Activated CD4-positive, alpha-beta memory T cell treated with anti-CD3 and anti-CD28 coated beads, Interleukin-2, amount 10 ng/mL, durations not matched to agents 7 days and 5 days (primary cell): ENCODE data around the gene ICOSLG. TPM values are rescaled to one million over a fixed set of nuclear protein-coding genes. Genes with fewer than 3 reads are reported as not detected.
"Not testable (repeated sequence)": the region's sequence is repeated elsewhere in the genome, so short reads cannot be mapped to it uniquely, and the experiment has no call there.

ENCODE experiments used
- CTCF ChIA-PET: fragments of 350-600 bp; sonication (Branson Sonifier 250); formaldehyde crosslinking; loops from one replicate; lab custom pipeline; 2021; ENCODE audit warnings: antibody characterized with exemption, inconsistent platforms; lab: Charles Lee
- POLR2A ChIA-PET: fragments of 350-600 bp; sonication (Branson Sonifier 250); formaldehyde crosslinking; loops from one replicate; lab custom pipeline; 2021; ENCODE audit warnings: antibody characterized with exemption; lab: Charles Lee
- DNase-seq: peaks from one replicate; pipeline ENCODE4 v3.0.0-alpha.2; 2020
- H3K27ac Mint-ChIP-seq: one replicate; pipeline ENCODE4 v1.8.0; 2021; ENCODE audit warnings: mild to moderate bottlenecking, mixed read lengths
- H3K27me3 Mint-ChIP-seq: one replicate; pipeline ENCODE4 v1.8.0; 2021; ENCODE audit warnings: mixed read lengths
- H3K36me3 Mint-ChIP-seq: one replicate; pipeline ENCODE4 v1.8.0; 2021; ENCODE audit warnings: low read depth, mixed read lengths
- H3K4me1 Mint-ChIP-seq: one replicate; pipeline ENCODE4 v1.8.0; 2021; ENCODE audit warnings: mixed read lengths
- H3K4me3 Mint-ChIP-seq: one replicate; pipeline ENCODE4 v1.8.0; 2021; ENCODE audit warnings: mild to moderate bottlenecking, mixed read lengths
- H3K9me3 Mint-ChIP-seq: one replicate; pipeline ENCODE4 v1.8.0; 2021; ENCODE audit warnings: mixed read lengths
- total RNA-seq, 2 experiments: library from RNA; stranded (reverse); gene quantifications; one replicate each; pipeline ENCODE4 v1.2.3, GENCODE V29; 2021

The ICOSLG gene
- total RNA-seq, 2 experiments from 2014 or later, result 6.1 to 6.6 TPM

GRCh38 chr21:44199448-44199847, 41.3 kb downstream of the ICOSLG start:
- no peak for DNase-seq
- ChIA-PET POLR2A (no interaction called here), CTCF (no interaction called here)
- H3K27ac Mint-ChIP-seq, result no peak overlapping the region
- H3K36me3 Mint-ChIP-seq, result no peaks in the 10 kb centered on the region
- H3K4me3 Mint-ChIP-seq, result no peak overlapping the region
- peaks cover 8% of the 10 kb centered on the region for H3K4me1 Mint-ChIP-seq
- no peaks in the 10 kb centered on the region for H3K27me3 Mint-ChIP-seq
- no peaks in the 10 kb centered on the region for H3K9me3 Mint-ChIP-seq

- H3K4me3 Mint-ChIP-seq, DNase-seq, H3K9me3 Mint-ChIP-seq, POLR2A ChIA-PET, H3K36me3 Mint-ChIP-seq, H3K4me1 Mint-ChIP-seq, H3K27me3 Mint-ChIP-seq, CTCF ChIA-PET, H3K27ac Mint-ChIP-seq: not testable (repeated sequence)
These were observed 43.6 kb downstream of the ICOSLG start for GRCh38 chr21:44197156-44197516.

- CTCF ChIA-PET, H3K4me1 Mint-ChIP-seq, H3K36me3 Mint-ChIP-seq, H3K27me3 Mint-ChIP-seq, POLR2A ChIA-PET, H3K4me3 Mint-ChIP-seq, H3K9me3 Mint-ChIP-seq: not testable (repeated sequence)
- peak; percentile 93 for DNase-seq
- peak overlapping the region; percentile 72 for H3K27ac Mint-ChIP-seq
These were observed 44.3 kb downstream of the ICOSLG start for GRCh38 chr21:44196212-44197155.

- H3K4me3 Mint-ChIP-seq, H3K9me3 Mint-ChIP-seq, H3K27me3 Mint-ChIP-seq, DNase-seq, CTCF ChIA-PET, POLR2A ChIA-PET, H3K27ac Mint-ChIP-seq, H3K36me3 Mint-ChIP-seq, H3K4me1 Mint-ChIP-seq: not testable (repeated sequence)
These were observed 45.9 kb downstream of the ICOSLG start for GRCh38 chr21:44194888-44195287.

GRCh38 chr21:44194451-44194850, 46.3 kb downstream of the ICOSLG start:
- H3K9me3 Mint-ChIP-seq, POLR2A ChIA-PET, CTCF ChIA-PET, H3K4me1 Mint-ChIP-seq, H3K27me3 Mint-ChIP-seq, DNase-seq, H3K36me3 Mint-ChIP-seq, H3K4me3 Mint-ChIP-seq, H3K27ac Mint-ChIP-seq: not testable (repeated sequence)

- H3K4me1 Mint-ChIP-seq, DNase-seq, H3K27me3 Mint-ChIP-seq, H3K36me3 Mint-ChIP-seq, H3K27ac Mint-ChIP-seq, H3K9me3 Mint-ChIP-seq, H3K4me3 Mint-ChIP-seq, CTCF ChIA-PET, POLR2A ChIA-PET: not testable (repeated sequence)
These were observed 47.6 kb downstream of the ICOSLG start for GRCh38 chr21:44193108-44193507.

- DNase-seq, H3K4me3 Mint-ChIP-seq, POLR2A ChIA-PET, H3K27me3 Mint-ChIP-seq, H3K9me3 Mint-ChIP-seq, H3K4me1 Mint-ChIP-seq, H3K27ac Mint-ChIP-seq, CTCF ChIA-PET, H3K36me3 Mint-ChIP-seq: not testable (repeated sequence)
These were observed 50.1 kb downstream of the ICOSLG start for GRCh38 chr21:44190349-44191271.

GRCh38 chr21:44184862-44185261, 55.9 kb downstream of the ICOSLG start:
- H3K9me3 Mint-ChIP-seq, H3K4me3 Mint-ChIP-seq, H3K4me1 Mint-ChIP-seq, H3K36me3 Mint-ChIP-seq, H3K27me3 Mint-ChIP-seq, POLR2A ChIA-PET, H3K27ac Mint-ChIP-seq, CTCF ChIA-PET, DNase-seq: not testable (repeated sequence)

GRCh38 chr21:44182202-44182601, 58.5 kb downstream of the ICOSLG start:
- H3K36me3 Mint-ChIP-seq, H3K27me3 Mint-ChIP-seq, H3K9me3 Mint-ChIP-seq, H3K4me1 Mint-ChIP-seq, H3K4me3 Mint-ChIP-seq, CTCF ChIA-PET, H3K27ac Mint-ChIP-seq, POLR2A ChIA-PET, DNase-seq: not testable (repeated sequence)

- CTCF ChIA-PET, H3K4me3 Mint-ChIP-seq, DNase-seq, H3K36me3 Mint-ChIP-seq, H3K27me3 Mint-ChIP-seq, H3K27ac Mint-ChIP-seq, POLR2A ChIA-PET, H3K9me3 Mint-ChIP-seq, H3K4me1 Mint-ChIP-seq: not testable (repeated sequence)
These were observed 59.2 kb downstream of the ICOSLG start for GRCh38 chr21:44181506-44181905.

GRCh38 chr21:44176127-44176526, 64.6 kb downstream of the ICOSLG start:
- H3K36me3 Mint-ChIP-seq, H3K4me1 Mint-ChIP-seq, DNase-seq, H3K9me3 Mint-ChIP-seq, H3K4me3 Mint-ChIP-seq, POLR2A ChIA-PET, CTCF ChIA-PET, H3K27me3 Mint-ChIP-seq, H3K27ac Mint-ChIP-seq: not testable (repeated sequence)

- CTCF ChIA-PET, H3K36me3 Mint-ChIP-seq, H3K27me3 Mint-ChIP-seq, H3K27ac Mint-ChIP-seq, H3K4me1 Mint-ChIP-seq, POLR2A ChIA-PET, DNase-seq, H3K4me3 Mint-ChIP-seq, H3K9me3 Mint-ChIP-seq: not testable (repeated sequence)
These were observed 65.6 kb downstream of the ICOSLG start for GRCh38 chr21:44175189-44175588.
